Panc1 (cell line): ENCODE measurements around the gene GPBAR1. TPM values are rescaled to one million over a fixed set of nuclear protein-coding genes. Genes with fewer than 3 reads are reported as not detected.

Source experiments
- ATAC-seq: fragments of 200-7000 bp; cut with Tn5 transposase; 2 replicates; pipeline ENCODE4 v1.9.1; 2020; ENCODE audit warnings: mild to moderate bottlenecking, moderate library complexity
- BruUV-seq: library from RNA; stranded (reverse); fragments of 400-500 nt; replicated peaks from 2 replicates; lab custom pipeline; 2021; lab: Mats Ljungman, UMichigan
- CTCF ChIA-PET: fragments of 300-600 bp; sonication (Branson Sonifier 250); formaldehyde crosslinking; loops from one replicate; lab custom pipeline; 2022; ENCODE audit warnings: antibody characterized with exemption; lab: Charles Lee
- POLR2A ChIA-PET: fragments of 300-600 bp; sonication (Branson Sonifier 250); formaldehyde crosslinking; loops from one replicate; lab custom pipeline; 2022; ENCODE audit warnings: antibody characterized with exemption; lab: Charles Lee
- DNase-seq: peaks from one replicate; pipeline ENCODE4 v3.0.0-alpha.2; 2010; ENCODE audit warnings: low read depth, low spot score
- H3K27ac ChIP-seq: 2 replicates; pipeline ENCODE4 v1.5.1; 2011; ENCODE audit warnings: mild to moderate bottlenecking, low read length, inconsistent platforms
- H3K27me3 ChIP-seq: fragments of 200-500 bp; sonication (Bioruptor generic); 2 replicates; pipeline ENCODE4 v1.6.0; 2014; ENCODE audit warnings: low read length, inconsistent platforms; ENCODE audit not compliant: control insufficient read depth, insufficient read depth
- H3K36me3 ChIP-seq: fragments of 200-500 bp; sonication (Bioruptor generic); 2 replicates; pipeline ENCODE4 v1.5.1; 2014; ENCODE audit warnings: inconsistent platforms, mild to moderate bottlenecking, low read length, moderate library complexity; ENCODE audit not compliant: control insufficient read depth, insufficient read depth
- H3K4me1 ChIP-seq: 2 replicates; pipeline ENCODE4 v1.5.1; 2011; ENCODE audit warnings: inconsistent platforms, mild to moderate bottlenecking, low read length, moderate library complexity; ENCODE audit not compliant: control insufficient read depth, insufficient read depth
- H3K4me3 ChIP-seq, 2 experiments: 2 replicates each; pipeline ENCODE4 v1.5.1; 2011 to 2012; ENCODE audit warnings: low read depth in 2 of 2, low read length in 2 of 2, mild to moderate bottlenecking in 2 of 2, inconsistent platforms in 1 of 2, moderate library complexity in 1 of 2
- H3K9me3 ChIP-seq: fragments of 200-500 bp; sonication (Bioruptor generic); 2 replicates; pipeline ENCODE4 v1.5.1; 2014; ENCODE audit warnings: low read depth, mild to moderate bottlenecking, inconsistent platforms, low read length, moderate library complexity; ENCODE audit not compliant: control insufficient read depth, insufficient read depth
- CTCF ChIP-seq: fragments of 450-650 bp; IDR thresholded peaks from 2 replicates; pipeline ENCODE4 v1.5.1; 2017; ENCODE audit warnings: mild to moderate bottlenecking
- POLR2AphosphoS5 ChIP-seq: IDR thresholded peaks from 2 replicates; pipeline ENCODE4 v1.6.1; 2012; ENCODE audit warnings: mild to moderate bottlenecking, low read depth, low read length, moderate library complexity
- SIN3A ChIP-seq: IDR thresholded peaks from 2 replicates; pipeline ENCODE4 v1.6.1; 2012; ENCODE audit warnings: low read depth, mild to moderate bottlenecking, low read length, moderate library complexity, borderline replicate concordance; ENCODE audit not compliant: insufficient read depth
- TCF7L2 ChIP-seq: IDR thresholded peaks from 2 replicates; pipeline ENCODE4 v1.6.1; 2011; ENCODE audit warnings: mild to moderate bottlenecking, low read depth, low read length, inconsistent platforms
- in situ Hi-C: cut with HindIII; loops from 2 replicates; pipeline ENCODE4 v1.10.0; 2016; ENCODE audit warnings: low sequenced_read_pairs, low pct_unique_long_range_greater_than_20kb
- intact Hi-C: fragments of 100-400 bp; cut with micrococcal nuclease; formaldehyde crosslinking; loops from one replicate; pipeline ENCODE4 v1.10.0; 2022; ENCODE audit not compliant: unreplicated experiment
- total RNA-seq: library from RNA; stranded (reverse); gene quantifications from one replicate; pipeline ENCODE4 v1.2.1, GENCODE V29; 2021; ENCODE audit not compliant: unreplicated experiment
- TF ChIP-seq, protein P1 (sequence below), 2 experiments: IDR thresholded peaks; 2 replicates each; pipeline ENCODE4 v1.6.1; 2011 to 2012; ENCODE audit warnings: low read depth in 2 of 2, control low read depth in 1 of 2, low read length in 1 of 2, mild to moderate bottlenecking in 1 of 2, moderate library complexity in 1 of 2; ENCODE audit not compliant: insufficient read depth in 1 of 2

Gene GPBAR1
- total RNA-seq, 1 experiment from 2014 or later = 0.18 TPM

DNA sequence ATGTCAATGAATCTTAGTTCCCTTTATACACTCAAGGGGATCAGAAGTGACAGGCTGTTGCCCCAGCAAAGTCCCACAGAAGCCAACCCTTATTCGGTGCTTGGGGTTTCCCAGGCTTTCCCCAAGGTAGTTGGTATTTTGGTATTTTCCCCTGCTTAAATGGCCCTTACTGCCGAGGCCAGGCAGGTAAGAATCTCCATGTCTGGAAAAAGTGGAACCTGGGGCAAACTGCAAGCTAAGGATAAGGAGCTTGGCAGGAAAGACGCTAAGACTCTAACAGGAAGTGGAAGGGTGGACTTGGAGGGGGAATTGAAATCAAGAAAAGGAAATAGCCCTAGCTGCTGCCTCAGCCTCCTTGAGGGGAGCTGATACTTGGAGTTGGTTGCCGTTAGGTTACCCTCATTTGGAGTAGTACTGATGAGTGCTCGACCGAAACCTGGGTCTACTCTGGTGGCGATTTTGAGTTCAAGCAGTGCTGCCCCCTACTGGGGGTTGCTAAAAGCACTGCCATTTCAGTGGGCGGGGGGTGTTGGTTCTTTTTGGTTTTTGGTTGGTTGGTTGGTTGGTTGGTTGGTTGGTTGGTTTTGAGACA, 3.3 kb upstream of the GPBAR1 start:
- CTCF ChIA-PET = interaction anchor here (0.7 kb wide), 1 partner anchor 76 kb away, joined by 3 read pairs; no protein-coding TSS in a partner anchor
- no peak overlapping the region for H3K4me3 ChIP-seq
- no TSS peak for BruUV-seq
- no peaks in the 10 kb centered on the region for H3K27me3 ChIP-seq
- H3K27ac ChIP-seq = no peak overlapping the region
- no peak for DNase-seq
- H3K9me3 ChIP-seq = no peaks in the 10 kb centered on the region
- TF ChIP-seq CTCF = peak; percentile 77; the same call in 1 of the 2 replicates
- TF ChIP-seq, protein P1, sequence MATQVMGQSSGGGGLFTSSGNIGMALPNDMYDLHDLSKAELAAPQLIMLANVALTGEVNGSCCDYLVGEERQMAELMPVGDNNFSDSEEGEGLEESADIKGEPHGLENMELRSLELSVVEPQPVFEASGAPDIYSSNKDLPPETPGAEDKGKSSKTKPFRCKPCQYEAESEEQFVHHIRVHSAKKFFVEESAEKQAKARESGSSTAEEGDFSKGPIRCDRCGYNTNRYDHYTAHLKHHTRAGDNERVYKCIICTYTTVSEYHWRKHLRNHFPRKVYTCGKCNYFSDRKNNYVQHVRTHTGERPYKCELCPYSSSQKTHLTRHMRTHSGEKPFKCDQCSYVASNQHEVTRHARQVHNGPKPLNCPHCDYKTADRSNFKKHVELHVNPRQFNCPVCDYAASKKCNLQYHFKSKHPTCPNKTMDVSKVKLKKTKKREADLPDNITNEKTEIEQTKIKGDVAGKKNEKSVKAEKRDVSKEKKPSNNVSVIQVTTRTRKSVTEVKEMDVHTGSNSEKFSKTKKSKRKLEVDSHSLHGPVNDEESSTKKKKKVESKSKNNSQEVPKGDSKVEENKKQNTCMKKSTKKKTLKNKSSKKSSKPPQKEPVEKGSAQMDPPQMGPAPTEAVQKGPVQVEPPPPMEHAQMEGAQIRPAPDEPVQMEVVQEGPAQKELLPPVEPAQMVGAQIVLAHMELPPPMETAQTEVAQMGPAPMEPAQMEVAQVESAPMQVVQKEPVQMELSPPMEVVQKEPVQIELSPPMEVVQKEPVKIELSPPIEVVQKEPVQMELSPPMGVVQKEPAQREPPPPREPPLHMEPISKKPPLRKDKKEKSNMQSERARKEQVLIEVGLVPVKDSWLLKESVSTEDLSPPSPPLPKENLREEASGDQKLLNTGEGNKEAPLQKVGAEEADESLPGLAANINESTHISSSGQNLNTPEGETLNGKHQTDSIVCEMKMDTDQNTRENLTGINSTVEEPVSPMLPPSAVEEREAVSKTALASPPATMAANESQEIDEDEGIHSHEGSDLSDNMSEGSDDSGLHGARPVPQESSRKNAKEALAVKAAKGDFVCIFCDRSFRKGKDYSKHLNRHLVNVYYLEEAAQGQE (IDR thresholded peaks at IDR 0.05; ENCODE audit: insufficient read depth in 1 of 2, low read depth in 2 of 2, low read length in 1 of 2) = no peak
- no peak for ATAC-seq
- in situ Hi-C loops = no loop called here
- H3K36me3 ChIP-seq = peaks cover 23% of the 10 kb centered on the region
- POLR2A ChIA-PET = no interaction called here
- intact Hi-C loops = no loop called here
- peaks cover 8% of the 10 kb centered on the region; the same call in 1 of the 2 replicates for H3K4me1 ChIP-seq

- Histone ChIP-seq H3K9me3 (no peaks in the 10 kb centered on the region), H3K27ac (no peak overlapping the region)
- in situ Hi-C loops = no loop called here
Measured at GRCh38 chr2:218259099-218259961, 1.5 kb upstream of the GPBAR1 start.

More at GRCh38 chr2:218259099-218259961, 1.5 kb upstream of the GPBAR1 start:
- ChIA-PET CTCF (no interaction called here), POLR2A (interaction anchor here (0.7 kb wide), 1 partner anchor 28 kb away, joined by 3 read pairs; no protein-coding TSS in a partner anchor)
- Histone ChIP-seq H3K4me1 (peaks cover 8% of the 10 kb centered on the region; the same call in 1 of the 2 replicates), H3K4me3 (no peak overlapping the region), H3K27me3 (no peaks in the 10 kb centered on the region), H3K36me3 (peaks cover 11% of the 10 kb centered on the region)
- BruUV-seq = no TSS peak
- peak; percentile 30; the same call in 1 of the 2 replicates for ATAC-seq
- intact Hi-C loops = no loop called here
- DNase-seq = no peak
- TF ChIP-seq POLR2AphosphoS5 (no peak), CTCF (no peak), TCF7L2 (no peak), SIN3A (no peak)
- TF ChIP-seq, protein P1 (IDR thresholded peaks at IDR 0.05; ENCODE audit: insufficient read depth in 1 of 2, low read depth in 2 of 2, low read length in 1 of 2) = no peak
